NCI-H2196 (cell line): ENCODE results near the gene SLC43A3.
"Not testable (repeated sequence)": the region's sequence is repeated elsewhere in the genome, so short reads cannot be mapped to it uniquely, and the experiment has no call there.

Experiments used
- DNase-seq: peaks from one replicate; lab custom pipeline; 2025; ENCODE audit not compliant: unreplicated experiment; lab: John Stamatoyannopoulos, UW

The SLC43A3 gene

DNA sequence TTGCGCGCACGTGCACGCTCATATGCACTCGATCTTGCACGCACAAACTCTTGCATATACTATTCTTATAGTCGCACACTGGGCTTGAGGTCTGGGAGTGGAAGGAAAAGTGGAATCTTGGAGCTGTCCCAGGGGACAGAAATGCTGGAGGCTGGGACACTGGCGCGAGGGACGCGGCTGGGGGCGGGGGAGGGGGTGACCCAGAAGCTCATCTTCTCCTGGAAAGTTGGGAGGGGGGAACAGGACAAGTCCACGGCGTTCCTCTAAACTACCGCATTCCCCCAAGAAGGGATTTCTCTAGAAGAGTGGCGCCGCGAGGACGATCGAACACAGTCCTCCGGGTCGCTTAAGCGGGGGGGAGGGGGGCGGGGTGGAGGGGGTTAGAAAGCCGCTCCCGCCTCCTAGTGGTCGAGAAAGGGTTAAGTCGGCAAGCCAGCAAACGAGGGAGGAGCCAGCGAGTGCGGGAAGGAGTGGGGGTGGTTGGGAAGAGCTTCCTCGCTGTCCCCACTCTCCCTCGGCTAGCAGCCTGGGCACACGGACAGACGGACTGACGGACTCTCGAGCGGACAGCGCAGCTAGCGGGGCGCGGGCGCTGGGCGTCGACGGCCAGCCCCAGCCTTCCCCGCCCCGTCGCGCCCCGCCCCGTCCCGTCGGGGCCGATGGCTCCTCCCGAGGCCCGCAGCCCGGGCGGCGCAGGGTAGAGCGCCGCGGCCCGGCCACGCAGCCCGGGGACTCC, 33.3 kb upstream of the SLC43A3 start, which contains the start of gene RTN4RL2:
RTN4RL2 (plus strand) TSS at position 507 of the 736 bp plus-strand sequence. CDS start 338 bp downstream, outside the sequence.
- DNase-seq: peak; percentile 60

DNA sequence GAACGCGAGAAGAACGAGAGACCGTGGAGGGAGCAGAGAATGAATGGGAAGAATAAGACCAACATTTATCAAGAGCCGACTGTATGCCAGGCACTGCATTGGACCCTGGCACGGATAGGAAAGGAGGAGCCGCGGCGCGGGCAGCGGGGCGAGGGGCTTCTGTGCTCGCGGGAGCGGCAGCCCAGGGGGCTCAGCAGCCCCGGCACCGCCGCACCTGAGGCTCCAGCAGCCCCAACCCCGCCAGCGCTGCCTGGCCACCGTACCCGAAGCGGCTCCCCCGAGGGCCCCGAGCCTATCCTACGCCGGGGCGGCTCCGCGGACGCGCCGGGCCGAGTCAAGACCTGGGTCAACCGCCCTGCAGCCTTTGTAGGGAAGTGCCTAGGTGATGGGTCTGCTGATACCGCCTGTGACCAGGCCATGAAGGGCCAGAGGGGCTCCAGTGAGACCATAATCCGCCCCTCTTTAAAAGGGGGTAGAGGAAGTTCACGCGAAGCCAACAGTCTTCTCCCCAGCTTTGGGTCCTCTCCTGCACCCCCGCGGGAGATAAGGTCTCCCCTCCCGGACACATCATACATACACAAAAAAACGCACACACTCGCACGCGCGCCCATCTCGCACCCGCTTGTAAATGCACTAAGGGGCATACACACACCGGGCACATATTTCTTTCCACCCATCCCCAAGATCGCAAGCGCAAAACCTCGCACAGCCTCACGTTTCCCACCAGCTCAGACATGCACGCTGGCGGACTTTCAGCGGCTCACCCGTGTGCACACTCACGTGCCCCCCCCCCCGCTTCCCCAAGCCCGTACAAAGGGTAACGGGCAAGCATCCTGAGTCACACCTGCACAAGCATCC, 32.5 kb upstream of the SLC43A3 start:
- peak; percentile 10 for DNase-seq

DNA sequence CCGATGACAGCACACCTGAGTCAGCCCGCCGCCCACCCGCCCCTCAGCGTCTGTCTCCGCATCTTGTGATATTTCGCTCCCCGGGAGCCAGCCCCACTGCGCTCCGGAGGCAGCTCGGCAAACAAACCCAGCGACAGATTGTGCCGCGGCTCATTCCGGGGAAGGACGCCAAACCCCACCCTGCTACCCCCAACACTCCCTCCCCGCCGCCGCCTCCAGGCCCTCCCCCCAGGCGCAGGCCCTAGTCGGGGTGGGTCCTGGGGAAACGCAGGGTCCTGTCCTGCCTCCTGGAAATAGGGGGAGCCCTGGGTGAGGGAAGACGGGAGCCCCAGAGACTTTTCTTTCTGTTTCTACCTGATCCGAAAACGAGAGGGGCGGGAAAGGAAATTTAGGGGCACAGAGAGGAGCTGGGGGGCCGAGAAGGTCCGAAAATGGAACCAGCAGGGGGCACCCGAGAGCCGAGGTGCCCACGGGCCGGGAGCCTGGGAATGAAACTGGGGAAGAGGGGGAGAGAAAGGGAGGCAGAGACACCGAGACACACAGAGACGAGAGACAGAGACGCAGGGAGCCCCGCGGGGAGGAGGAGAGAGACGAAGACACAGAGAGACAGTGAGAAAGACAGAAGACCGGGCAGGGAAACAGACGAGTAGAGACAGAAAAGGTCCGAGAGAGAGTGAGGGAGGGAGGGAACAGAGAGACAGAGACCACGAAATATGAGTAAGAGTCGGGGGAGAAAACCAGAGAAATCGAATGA, 31.7 kb upstream of the SLC43A3 start:
- DNase-seq: peak; percentile 58

DNA sequence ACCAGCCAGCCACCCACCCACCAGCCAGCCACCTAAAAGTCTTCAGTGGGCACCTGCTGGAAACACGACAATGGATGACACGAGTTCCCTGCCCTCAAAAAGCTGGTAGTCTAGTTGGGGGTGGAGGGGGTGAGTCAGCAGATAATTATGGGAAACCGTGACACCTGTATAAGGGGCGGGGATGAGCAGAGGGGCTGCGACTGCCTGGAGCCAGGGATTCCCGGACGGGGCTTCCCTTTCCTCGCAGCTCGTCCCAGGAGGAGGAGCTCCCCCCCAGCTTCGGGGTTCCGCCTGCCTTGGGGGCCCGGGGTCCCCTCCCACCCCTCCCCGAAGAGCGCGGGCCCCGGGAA, 31.1 kb upstream of the SLC43A3 start:
- no peak for DNase-seq

DNA sequence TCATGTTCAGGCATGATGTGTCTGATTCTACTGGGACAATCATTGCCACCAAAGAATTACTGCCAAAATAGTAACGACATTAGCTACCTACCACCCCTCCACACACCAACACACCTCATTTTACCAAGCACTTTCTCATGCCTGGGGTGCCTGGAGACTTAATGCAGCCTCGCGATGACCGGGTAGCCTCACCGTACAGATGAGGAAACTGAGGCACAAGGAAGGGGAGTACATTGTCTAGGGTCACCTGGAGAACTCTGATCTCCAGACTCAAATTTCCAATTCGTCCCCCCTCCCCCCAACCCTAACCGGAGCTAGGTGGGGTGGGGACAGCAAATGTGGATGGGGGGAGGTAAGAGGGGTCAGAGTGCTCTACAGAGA, 30.7 kb upstream of the SLC43A3 start:
- DNase-seq: no peak

DNA sequence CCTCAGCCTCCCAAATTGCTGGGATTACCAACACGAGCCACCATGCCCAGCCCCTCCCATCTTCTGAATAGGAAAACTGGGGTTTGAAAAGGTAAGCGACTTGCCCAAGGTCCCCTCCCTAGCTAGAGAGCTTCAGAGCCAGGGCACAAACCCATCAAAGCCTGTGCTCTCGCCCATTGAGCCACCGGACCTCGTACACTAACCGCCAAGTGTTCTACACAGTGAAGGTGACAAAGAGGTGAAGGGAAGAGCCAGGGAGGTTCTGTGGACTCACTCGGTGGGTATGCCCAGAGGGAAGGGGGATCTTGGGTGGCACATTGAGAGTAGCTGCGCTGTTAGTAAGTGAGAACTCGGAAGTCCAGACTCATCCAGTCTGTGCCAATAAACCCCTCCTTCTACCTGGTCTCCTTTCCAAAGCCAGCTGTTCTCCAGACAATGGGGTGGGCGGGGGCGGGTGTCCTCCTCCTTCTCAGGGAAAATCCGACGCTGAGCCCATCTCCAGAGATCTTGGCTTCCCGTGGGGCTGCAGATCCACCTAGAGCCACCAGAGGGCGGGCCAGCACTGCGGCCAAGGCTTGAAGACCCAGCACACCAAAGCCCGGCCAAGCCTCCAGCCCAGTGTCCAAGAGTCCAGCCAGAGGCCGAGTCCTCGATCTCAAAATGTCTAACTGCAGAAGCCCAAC, 30.2 kb upstream of the SLC43A3 start:
- DNase-seq: peak; percentile 91

DNA sequence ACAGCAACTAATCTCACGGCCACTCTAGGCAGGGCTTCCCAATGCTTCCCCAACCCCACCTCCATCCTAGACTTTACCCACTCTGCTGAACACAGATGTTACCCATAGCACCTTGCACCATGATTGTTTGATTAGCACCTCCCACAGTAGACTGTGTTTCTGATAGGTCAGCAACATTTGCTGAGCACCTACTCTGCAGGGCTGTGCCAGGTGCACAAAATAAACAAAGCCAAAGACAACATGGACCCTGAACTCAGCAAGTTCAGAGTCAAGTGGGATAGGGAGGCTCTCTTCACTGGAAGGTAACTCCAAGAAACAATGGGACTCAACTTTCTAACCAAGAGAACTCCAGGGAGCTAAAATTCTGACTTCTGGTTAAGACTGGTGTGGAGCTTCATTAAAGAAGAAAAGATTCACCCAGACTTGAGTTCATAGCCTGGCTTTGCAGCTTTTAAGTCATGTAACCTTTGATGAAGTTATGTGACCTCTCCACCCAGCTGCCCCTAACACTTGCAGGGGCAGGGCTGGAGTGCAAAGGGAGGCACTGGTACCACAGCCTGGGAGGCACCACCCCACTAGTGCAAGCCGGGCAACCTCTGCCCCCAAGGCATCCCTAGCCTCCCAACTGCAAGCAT, 26.7 kb upstream of the SLC43A3 start:
- DNase-seq: no peak

DNA sequence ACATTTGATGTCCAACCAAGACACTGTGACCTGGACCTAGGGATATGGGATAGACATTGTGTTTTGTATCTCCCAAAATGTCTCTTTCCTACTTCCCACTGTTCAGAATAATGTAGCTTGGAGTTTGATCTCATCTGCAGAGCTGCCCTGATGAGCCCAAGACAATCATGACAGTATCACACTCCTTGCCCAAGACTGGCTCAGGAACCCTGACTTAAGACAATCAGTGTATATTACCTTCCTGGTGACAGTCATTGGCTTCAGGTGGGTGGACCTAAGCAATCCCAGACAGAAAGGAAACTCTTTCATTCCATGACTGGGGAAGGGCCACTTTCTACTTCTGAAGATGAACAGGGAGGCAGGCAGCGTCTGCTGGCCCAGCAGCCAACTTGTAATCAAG, 19.1 kb upstream of the SLC43A3 start:
- no peak for DNase-seq

DNA sequence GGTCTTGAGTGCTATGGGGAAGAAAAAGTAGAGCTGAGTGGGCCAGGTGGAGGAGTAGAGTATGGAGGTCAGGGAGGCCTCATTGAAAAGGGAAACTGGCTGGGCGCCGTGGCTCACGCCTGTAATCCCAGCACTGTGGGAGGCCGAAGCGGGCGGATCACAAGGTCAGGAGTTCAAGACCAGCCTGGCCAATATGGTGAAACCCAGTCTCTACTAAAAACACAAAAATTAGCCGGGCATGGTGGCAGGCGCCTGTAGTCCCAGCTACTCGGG, 18.1 kb upstream of the SLC43A3 start:
- not testable (repeated sequence) for DNase-seq

DNA sequence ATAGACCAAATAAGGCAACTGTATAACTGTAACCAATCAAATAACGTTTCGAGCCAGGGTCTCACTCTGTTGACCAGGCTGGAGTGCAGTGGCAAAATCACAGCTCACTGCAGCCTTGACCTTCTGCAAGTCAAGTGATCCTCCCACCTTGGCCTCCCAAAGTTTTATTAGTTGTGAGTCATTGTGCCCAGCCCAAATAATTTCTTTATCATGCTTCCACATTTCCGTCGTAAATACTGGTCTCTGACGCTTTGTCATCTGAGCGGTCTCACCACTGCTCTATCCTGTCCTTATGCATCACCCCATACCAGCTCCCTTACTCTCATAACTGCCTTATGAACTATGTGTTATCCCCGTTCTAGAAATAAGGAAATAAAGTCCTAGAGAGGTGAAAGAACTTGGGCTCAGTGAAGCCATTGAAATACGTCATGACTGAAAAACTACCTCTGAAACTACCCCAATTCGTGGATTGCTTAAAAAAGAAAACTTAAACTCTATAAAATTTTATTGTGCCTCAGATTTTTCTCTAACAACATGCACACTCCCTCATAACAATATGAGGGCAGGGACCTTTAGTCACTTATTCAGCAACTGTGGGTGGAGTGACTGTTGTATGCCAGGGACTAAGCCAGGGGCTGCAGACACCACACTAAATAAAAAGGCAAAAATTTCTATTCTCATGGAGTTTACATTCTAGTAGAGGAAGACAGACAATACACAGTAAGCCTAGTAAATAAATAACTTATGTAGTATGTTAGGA, 17.6 kb upstream of the SLC43A3 start:
- DNase-seq: no peak

DNA sequence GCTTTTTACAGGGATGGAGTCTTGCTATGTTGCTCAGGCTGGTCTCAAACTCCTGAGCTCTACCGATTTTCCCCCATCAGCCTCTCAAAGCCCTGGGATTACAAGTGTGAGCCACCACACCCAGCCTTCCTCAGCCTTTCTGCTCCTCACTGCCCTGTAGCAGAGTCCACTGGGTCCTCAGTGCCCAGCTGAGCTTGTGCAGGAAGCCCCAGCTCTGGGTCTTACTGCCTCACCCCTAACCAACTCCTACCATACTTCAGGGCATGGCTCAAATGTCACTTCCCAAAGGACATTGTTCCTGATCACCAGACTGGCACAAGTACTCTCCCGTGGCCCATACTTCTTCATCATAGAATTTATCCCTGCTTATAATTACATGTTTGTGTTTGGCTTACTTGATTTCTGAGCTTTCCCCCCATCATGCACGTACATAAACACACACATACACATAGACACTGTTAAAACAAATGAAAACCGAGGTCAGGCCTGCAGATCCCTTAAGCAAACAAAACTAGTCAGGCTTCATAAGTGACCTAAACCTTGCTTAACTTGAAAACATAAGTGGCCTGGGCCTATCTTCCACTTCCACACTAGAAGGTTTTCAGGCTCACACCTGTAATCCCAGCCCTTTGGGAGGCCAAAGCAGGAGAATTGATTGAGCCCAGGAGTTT, 14.0 kb upstream of the SLC43A3 start:
- DNase-seq: no peak

DNA sequence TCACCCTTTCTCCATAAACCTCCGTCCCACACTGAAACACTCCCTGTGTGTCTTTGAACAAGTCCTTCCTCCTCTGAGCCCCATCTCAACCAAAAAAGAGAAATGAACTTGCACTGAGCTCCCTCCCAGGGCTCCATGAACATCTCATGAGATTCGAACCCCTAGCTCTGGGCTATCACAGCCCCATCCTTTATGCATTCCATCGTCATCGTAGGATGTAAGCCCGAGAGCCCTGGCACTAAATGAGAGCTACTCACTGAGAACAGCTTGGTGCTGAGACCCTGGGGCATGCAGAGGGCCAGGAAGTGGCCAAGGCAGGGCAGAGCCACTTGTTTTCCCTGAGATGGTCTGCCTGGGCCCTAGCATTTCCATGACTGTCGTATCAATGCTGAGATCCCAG, 12.9 kb upstream of the SLC43A3 start:
- no peak for DNase-seq

DNA sequence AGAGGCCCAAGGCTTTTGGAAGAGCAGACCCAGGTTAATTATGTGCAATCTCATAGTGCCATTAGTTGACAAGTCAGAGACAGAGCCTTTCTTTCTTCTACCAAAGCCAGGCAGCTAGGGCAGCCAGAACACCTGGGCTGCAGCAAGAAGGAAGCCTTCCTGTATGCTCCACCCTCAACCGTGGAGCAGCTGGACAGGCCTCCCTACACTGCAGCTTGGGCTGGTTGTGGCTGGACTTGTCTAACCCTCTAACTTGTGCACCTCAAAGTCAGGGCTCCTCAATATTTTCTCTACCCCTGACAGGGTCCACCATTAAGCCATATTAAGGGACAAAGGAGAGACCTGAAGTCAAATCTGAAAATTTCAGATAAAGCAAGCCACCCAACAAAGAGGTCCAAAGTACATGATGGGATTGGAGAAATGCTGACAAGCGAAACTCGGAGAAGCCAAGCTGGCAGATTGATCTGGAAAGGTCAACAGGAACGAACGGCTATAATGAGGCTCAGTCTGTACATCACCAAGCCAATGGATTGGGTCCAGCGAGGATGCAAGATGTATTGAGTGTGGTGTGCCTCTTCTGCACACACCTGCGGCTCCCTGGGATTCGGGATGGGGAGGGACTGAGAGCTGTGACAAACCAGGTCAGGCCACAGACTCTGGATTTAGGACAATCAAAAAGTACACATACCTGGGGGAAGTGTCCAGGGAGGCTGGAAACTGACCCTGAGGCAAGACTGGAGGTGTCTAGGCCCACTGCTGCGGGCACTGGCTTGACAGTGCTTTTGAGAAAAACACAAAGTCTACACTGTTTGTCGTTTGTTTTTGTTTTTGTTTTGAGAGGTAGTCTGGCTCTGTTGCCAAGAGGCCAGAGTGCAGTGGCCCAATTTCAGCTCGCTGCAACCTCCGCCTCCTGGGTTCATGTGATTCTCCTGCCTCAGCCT, 11.7 kb upstream of the SLC43A3 start:
- no peak for DNase-seq

DNA sequence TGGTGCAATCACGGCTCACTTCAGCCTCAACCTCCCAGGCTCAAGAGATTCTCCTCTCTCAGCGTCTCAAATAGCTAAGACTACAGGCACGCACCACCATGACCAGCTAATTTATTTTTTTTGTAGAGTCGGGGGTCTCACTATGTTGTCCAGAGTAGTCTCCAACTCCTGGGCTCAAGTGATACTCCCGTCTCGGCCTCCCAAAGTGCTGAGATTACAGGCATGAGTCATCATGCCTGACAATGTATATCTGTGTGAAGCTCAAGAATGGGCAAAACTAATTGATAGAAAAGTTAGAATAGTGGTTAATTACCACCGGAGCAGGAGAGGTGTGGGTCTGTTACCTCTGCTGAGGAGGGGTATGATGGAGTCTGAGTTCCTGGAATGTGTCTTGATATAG, 9.1 kb upstream of the SLC43A3 start:
- DNase-seq: no peak

DNA sequence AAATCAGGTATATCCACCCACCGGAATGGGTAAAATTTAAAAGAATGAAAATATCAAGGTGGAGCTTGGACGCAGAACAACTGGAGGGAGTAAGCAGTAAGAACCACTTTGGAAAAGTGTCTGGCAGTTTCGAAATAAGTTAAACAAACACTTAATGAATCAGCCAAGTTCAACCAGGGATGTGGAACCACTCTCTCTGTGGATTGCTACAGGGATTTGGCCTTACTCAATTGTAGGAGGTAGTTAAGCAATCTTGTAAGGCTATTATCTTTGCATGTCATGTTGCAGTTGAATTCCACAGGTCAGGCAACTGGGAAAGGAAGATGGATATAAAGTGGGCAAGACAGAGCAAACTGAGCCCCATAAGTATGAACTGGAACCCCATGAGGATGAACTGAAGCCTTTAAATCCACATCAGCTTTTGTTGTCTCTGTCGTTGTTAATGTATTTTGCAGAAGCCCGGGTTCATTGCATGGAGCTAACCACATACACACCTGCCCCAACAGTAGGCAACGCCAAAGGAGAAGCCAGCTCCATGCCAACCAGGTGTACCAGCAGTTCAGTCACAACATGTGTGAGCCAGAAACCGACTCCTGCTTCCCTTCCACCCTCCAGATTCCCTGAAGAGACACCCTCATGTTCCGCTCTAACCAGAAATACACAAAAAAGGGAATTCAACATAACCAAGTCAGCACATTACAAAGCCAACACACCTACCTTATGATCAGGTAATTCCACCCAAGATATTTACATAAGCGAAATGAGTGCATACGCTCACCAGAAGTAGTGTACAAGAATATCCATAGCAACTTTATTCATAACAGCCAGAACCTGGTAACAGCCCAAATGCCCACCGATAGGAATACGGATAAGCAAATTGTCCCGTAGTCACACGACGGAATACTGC, 8.0 kb upstream of the SLC43A3 start:
- no peak for DNase-seq

DNA sequence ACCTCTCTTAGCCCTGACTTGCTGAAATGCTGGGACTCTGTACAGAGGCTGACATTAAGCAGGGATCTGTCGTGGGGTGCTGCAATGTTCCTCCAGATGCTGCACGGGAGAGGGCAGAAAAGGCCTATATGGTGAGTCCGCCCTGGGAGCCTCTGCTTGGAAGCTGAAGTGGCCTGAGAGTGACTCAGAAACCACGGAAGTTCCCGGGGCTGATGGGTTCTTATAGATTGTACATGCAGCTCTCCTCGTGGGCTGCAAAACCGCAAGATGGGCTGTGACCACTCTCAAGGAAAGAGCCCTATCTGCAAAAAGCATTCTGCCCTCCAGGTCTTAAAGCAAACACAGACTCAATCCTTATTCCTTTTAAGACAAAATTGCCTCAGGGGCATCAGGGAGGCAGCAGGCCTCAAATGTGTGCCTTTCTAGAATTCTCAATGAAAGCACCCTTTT, 5.8 kb upstream of the SLC43A3 start:
- DNase-seq: no peak

DNA sequence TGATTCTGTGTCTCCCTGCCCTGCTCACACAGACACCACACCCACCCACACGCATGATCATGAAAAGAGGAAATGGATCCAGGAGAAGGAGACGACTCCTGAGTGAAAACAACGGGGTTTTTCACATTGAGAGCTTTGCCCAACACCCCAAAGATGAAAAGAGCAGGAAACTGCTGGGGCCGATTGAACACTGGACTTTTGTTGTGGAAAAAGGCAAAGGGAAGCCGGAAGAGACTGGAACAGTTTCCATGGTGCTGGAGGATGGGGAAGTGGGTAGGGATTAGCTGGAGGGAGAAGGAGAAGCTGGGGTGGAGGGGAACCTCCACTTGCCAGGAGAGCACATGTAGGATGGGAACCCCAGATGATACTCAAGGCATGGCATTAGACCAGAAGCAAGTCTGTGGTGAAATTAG, 5.2 kb upstream of the SLC43A3 start:
- DNase-seq: no peak
